HG02588 (cell line): ENCODE measurements around the gene WRNIP1.
"Not testable (repeated sequence)": the region's sequence is repeated elsewhere in the genome, so short reads cannot be mapped to it uniquely, and the experiment has no call there.

ENCODE experiments used
- ATAC-seq: cut with Tn5 transposase; IDR thresholded peaks from one replicate; pipeline ENCODE4 v1.9.1; 2021; ENCODE audit warnings: mild to moderate bottlenecking, moderate library complexity; ENCODE audit not compliant: unreplicated experiment

The WRNIP1 gene

GRCh38 chr6:2760882-2761842, 4.0 kb upstream of the WRNIP1 start:
- ATAC-seq, result no peak

GRCh38 chr6:2762868-2763267, 2.3 kb upstream of the WRNIP1 start:
- ATAC-seq, result not testable (repeated sequence)

- ATAC-seq, result no peak
These were observed 1.8 kb upstream of the WRNIP1 start for GRCh38 chr6:2763345-2763841.

- no peak for ATAC-seq
These were observed 1.2 kb upstream of the WRNIP1 start for GRCh38 chr6:2763876-2764540.

GRCh38 chr6:2764610-2765165, 505 bp upstream of the WRNIP1 start:
- peak; percentile 51 for ATAC-seq

GRCh38 chr6:2765896-2766766, 938 bp downstream of the WRNIP1 start:
- peak; percentile 24 for ATAC-seq

- ATAC-seq, result no peak
These were observed 1.8 kb downstream of the WRNIP1 start for GRCh38 chr6:2766767-2767656.

- ATAC-seq, result no peak
These were observed 2.7 kb downstream of the WRNIP1 start for GRCh38 chr6:2767657-2768524.

- ATAC-seq, result no peak
These were observed 3.5 kb downstream of the WRNIP1 start for GRCh38 chr6:2768696-2769095.

GRCh38 chr6:2770171-2770570, 5.0 kb downstream of the WRNIP1 start:
- no peak for ATAC-seq

- ATAC-seq, result no peak
These were observed 5.9 kb downstream of the WRNIP1 start for GRCh38 chr6:2771079-2771478.

GRCh38 chr6:2772840-2773239, 7.6 kb downstream of the WRNIP1 start:
- no peak for ATAC-seq

- no peak for ATAC-seq
These were observed 8.3 kb downstream of the WRNIP1 start for GRCh38 chr6:2773449-2773848.

GRCh38 chr6:2775003-2775402, 9.8 kb downstream of the WRNIP1 start:
- no peak for ATAC-seq

GRCh38 chr6:2777249-2777648, 12.1 kb downstream of the WRNIP1 start:
- ATAC-seq, result no peak

GRCh38 chr6:2780102-2780737, 15.0 kb downstream of the WRNIP1 start:
- no peak for ATAC-seq

- ATAC-seq, result no peak
These were observed 16.6 kb downstream of the WRNIP1 start for GRCh38 chr6:2781685-2782355.

- no peak for ATAC-seq
These were observed 17.1 kb downstream of the WRNIP1 start for GRCh38 chr6:2782356-2782708.
